Measurements from ENCODE around the gene SLC18A3.

Gene SLC18A3

GRCh38 chr10:49629431-49629881 lies 19.3 kb downstream of the SLC18A3 start:
- DNase-seq, result no peak

GRCh38 chr10:49631975-49632374 lies 21.9 kb downstream of the SLC18A3 start:
- no peak for DNase-seq

- DNase-seq, result no peak
Measured at GRCh38 chr10:49632406-49633317, 22.6 kb downstream of the SLC18A3 start.

GRCh38 chr10:49633327-49634068 lies 23.4 kb downstream of the SLC18A3 start:
- DNase-seq, result no peak

- DNase-seq, result no peak
Measured at GRCh38 chr10:49634069-49634660, 24.1 kb downstream of the SLC18A3 start.

GRCh38 chr10:49642311-49642710 lies 32.2 kb downstream of the SLC18A3 start:
- DNase-seq, result no peak

- no peak for DNase-seq
Measured at GRCh38 chr10:49643241-49644034, 33.3 kb downstream of the SLC18A3 start.

GRCh38 chr10:49644035-49644646 lies 34.0 kb downstream of the SLC18A3 start:
- DNase-seq, result no peak

GRCh38 chr10:49645417-49645816 lies 35.3 kb downstream of the SLC18A3 start:
- DNase-seq, result no peak

- no peak for DNase-seq
Measured at GRCh38 chr10:49645871-49646870, 36.1 kb downstream of the SLC18A3 start.

GRCh38 chr10:49647554-49647953 lies 37.4 kb downstream of the SLC18A3 start:
- no peak for DNase-seq

- DNase-seq, result no peak
Measured at GRCh38 chr10:49647985-49648795, 38.1 kb downstream of the SLC18A3 start.

- no peak for DNase-seq
Measured at GRCh38 chr10:49649294-49649693, 39.2 kb downstream of the SLC18A3 start.

- no peak for DNase-seq
Measured at GRCh38 chr10:49649936-49650723, 40.0 kb downstream of the SLC18A3 start.

- DNase-seq, result no peak
Measured at GRCh38 chr10:49650724-49651034, 40.6 kb downstream of the SLC18A3 start.

GRCh38 chr10:49651039-49651835 lies 41.1 kb downstream of the SLC18A3 start:
- DNase-seq, result no peak

- DNase-seq, result no peak
Measured at GRCh38 chr10:49651917-49652316, 41.8 kb downstream of the SLC18A3 start.

Data from effector CD4-positive, alpha-beta T cell (primary cell).